Measurements from ENCODE around the gene NUDT21. TPM values are rescaled to one million over a fixed set of nuclear protein-coding genes. Genes with fewer than 3 reads are reported as not detected.

NUDT21 gene
- total RNA-seq, 1 donor from 2014 or later: 135 TPM

DNA sequence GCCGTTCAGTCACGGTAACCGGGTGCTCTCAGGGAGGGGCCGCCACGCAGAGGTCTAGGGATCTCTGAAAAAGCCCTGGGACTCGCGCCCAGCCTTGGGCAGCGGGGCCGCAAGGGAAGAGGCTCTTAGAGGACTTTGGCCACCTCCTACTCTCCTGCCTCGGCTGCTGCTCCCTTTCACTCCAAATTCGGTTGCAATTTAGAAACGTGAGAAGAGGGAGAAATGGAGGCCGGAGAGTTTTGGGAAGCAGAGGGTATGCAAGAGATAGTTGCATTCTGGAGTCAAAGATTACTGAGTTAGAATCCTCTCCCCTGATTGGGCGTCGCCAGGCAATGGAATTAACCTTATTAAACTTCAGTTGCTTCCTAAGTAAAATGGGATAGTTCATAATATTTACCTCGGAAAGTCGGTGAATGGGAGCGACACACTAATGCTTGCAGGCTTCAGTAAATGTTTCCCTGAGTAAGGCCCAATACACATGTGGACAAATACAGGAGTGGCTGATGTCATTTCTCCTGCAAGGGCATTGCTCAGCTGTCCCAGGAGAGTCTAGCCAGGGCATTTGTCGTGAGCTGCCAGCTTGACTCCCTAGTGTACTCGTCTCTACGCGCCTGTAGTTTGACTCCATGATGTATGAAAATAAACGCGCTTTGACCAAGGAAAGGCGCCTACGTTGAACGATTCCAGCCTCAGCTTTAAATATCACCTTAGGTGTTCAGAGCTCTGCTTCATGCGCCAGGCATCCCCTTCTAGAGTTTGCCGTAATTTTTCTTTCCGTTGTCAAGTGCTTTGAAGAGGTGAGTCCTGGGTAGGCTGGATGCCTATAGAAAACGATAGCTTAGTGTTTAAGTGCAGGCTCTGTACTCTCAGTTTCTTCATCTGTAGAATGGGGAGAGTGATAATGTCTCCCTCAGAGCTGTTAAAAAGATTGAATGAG, 889 bp upstream of the NUDT21 start:
- peak overlapping the region; percentile 99 for H3K27ac Mint-ChIP-seq (ENCODE audit: unreplicated experiment)
- H3K36me3 Mint-ChIP-seq (ENCODE audit: unreplicated experiment): no peaks in the 10 kb centered on the region
- peaks cover 11% of the 10 kb centered on the region for H3K4me1 Mint-ChIP-seq (ENCODE audit: low read depth, unreplicated experiment)
- TF ChIP-seq, protein P1, sequence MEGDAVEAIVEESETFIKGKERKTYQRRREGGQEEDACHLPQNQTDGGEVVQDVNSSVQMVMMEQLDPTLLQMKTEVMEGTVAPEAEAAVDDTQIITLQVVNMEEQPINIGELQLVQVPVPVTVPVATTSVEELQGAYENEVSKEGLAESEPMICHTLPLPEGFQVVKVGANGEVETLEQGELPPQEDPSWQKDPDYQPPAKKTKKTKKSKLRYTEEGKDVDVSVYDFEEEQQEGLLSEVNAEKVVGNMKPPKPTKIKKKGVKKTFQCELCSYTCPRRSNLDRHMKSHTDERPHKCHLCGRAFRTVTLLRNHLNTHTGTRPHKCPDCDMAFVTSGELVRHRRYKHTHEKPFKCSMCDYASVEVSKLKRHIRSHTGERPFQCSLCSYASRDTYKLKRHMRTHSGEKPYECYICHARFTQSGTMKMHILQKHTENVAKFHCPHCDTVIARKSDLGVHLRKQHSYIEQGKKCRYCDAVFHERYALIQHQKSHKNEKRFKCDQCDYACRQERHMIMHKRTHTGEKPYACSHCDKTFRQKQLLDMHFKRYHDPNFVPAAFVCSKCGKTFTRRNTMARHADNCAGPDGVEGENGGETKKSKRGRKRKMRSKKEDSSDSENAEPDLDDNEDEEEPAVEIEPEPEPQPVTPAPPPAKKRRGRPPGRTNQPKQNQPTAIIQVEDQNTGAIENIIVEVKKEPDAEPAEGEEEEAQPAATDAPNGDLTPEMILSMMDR (IDR thresholded peaks at IDR 0.05; ENCODE audit: partially characterized antibody, unreplicated experiment): no peak
- H3K9me3 Mint-ChIP-seq (ENCODE audit: unreplicated experiment): peaks cover 4% of the 10 kb centered on the region
- peaks cover 2% of the 10 kb centered on the region for H3K27me3 Mint-ChIP-seq (ENCODE audit: unreplicated experiment)
- DNase-seq: peak; percentile 54
- peak overlapping the region; percentile 100 for H3K4me3 Mint-ChIP-seq (ENCODE audit: unreplicated experiment)

DNA sequence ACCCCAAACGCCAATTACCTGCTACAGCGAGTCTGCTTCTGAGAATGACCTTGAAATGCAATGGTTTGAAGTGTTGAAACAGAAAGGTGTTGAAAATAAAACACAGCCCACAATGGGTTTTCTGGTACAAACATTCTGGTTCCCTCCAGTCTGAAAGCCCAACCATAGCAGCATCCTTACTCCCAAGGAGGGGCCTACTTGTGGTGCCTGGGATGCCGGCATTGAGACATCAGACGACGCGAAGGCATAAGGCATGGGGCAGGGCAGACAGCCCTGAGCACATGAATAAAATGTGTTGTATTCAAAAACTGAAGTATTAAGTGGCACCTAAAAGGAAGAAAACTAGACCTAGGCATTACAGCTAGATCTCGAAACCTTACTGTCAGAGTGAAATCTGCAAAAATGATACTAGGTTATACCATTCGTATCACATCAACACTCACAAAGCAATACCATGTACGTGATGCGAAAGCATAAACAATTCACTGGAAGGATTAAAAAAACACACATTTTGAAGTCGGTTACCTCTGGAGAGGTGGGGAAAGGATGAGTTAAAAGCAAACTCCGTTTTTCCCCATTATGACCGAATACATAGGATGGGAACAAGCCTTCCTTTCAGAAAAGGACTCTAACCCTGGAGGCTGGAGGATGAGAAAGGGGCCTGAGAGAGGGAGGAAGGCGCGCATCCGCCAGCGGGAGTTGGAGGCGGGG, 702 bp downstream of the NUDT21 start:
- DNase-seq: no peak
- Mint-ChIP-seq H3K27me3 (ENCODE audit: unreplicated experiment) (peaks cover 2% of the 10 kb centered on the region), H3K4me3 (ENCODE audit: unreplicated experiment) (peak overlapping the region; percentile 100), H3K4me1 (ENCODE audit: low read depth, unreplicated experiment) (peaks cover 11% of the 10 kb centered on the region), H3K36me3 (ENCODE audit: unreplicated experiment) (no peaks in the 10 kb centered on the region), H3K27ac (ENCODE audit: unreplicated experiment) (peak overlapping the region; percentile 99), H3K9me3 (ENCODE audit: unreplicated experiment) (peaks cover 4% of the 10 kb centered on the region)
- TF ChIP-seq, protein P1 (IDR thresholded peaks at IDR 0.05; ENCODE audit: partially characterized antibody, unreplicated experiment): no peak

DNA sequence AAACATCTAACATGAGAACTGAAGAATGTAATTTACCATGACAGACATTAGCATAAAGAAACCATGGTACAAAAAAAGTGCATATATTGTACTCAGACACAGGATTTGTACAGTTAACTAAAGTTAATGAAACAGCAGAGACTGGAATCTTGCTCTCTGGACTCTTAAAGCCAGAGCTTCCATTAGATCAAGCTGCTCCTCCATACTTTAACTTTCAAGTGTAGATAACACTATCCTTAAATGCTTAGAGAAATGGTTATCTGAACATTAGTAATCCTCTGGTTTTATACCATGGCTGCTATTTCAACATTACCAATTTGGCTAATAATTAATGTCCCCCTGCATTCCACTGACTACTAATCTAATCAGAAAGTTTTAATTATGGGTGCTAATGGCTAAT, 3.1 kb downstream of the NUDT21 start:
- Mint-ChIP-seq H3K36me3 (ENCODE audit: unreplicated experiment) (no peaks in the 10 kb centered on the region), H3K4me1 (ENCODE audit: low read depth, unreplicated experiment) (peaks cover 11% of the 10 kb centered on the region), H3K27ac (ENCODE audit: unreplicated experiment) (no peak overlapping the region), H3K9me3 (ENCODE audit: unreplicated experiment) (peaks cover 4% of the 10 kb centered on the region), H3K27me3 (ENCODE audit: unreplicated experiment) (peaks cover 2% of the 10 kb centered on the region), H3K4me3 (ENCODE audit: unreplicated experiment) (no peak overlapping the region)
- TF ChIP-seq, protein P1 (IDR thresholded peaks at IDR 0.05; ENCODE audit: partially characterized antibody, unreplicated experiment): no peak
- DNase-seq: no peak

DNA sequence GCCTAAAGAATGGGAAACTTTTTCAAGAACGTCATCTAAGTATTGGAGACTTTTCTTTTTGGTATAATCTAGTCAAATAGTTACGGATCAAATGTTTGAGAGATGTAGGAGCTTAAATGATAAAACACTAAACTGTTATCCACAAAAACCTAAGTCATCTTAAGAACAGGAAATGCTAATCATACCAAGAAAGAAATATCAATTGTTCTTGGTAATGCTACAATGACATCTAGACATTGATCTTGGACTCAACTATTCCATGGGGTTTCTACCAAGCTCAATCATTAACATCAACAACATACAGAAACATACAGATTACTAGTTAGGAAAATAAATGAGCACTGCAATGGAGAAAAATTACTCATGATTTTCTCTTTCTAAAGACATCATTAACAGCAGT, 3.8 kb downstream of the NUDT21 start:
- Mint-ChIP-seq H3K36me3 (ENCODE audit: unreplicated experiment) (no peaks in the 10 kb centered on the region), H3K27ac (ENCODE audit: unreplicated experiment) (no peak overlapping the region), H3K9me3 (ENCODE audit: unreplicated experiment) (peaks cover 4% of the 10 kb centered on the region), H3K4me3 (ENCODE audit: unreplicated experiment) (no peak overlapping the region), H3K27me3 (ENCODE audit: unreplicated experiment) (peaks cover 2% of the 10 kb centered on the region), H3K4me1 (ENCODE audit: low read depth, unreplicated experiment) (peaks cover 8% of the 10 kb centered on the region)
- TF ChIP-seq, protein P1 (IDR thresholded peaks at IDR 0.05; ENCODE audit: partially characterized antibody, unreplicated experiment): no peak
- no peak for DNase-seq
